ENCODE results near the gene NME4. TPM values are rescaled to one million over a fixed set of nuclear protein-coding genes. Genes with fewer than 3 reads are reported as not detected.

Gene NME4
- total and polyA plus RNA-seq, 10 of the 15 experiments (the other 5 are each of a cell fraction or from before 2014, with no cell fraction given), result 11.0 to 235 (median 97.7) TPM

GRCh38 chr16:396199-396598, 800 bp upstream of the NME4 start:
- ATAC-seq (no peak), DNase-seq (ENCODE audit: low read depth, low spot score) (no peak), FAIRE-seq (no peak)
- Histone ChIP-seq H3K4me1 (ENCODE audit: control insufficient read depth, insufficient read depth, low read length) (peaks cover 14% of the 10 kb centered on the region; the same call in 1 of the 2 replicates), H2AFZ (ENCODE audit: control insufficient read depth, low read depth, low read length) (peak overlapping the region; percentile 71), H3K4me3 (peak overlapping the region; percentile 54; the same call in 1 of the 2 replicates), H3K4me2 (ENCODE audit: control insufficient read depth, insufficient read depth) (peak overlapping the region; percentile 82), H4K20me1 (ENCODE audit: control insufficient read depth, insufficient read depth) (no peaks in the 10 kb centered on the region), H3K9me3 (replicated peaks; ENCODE audit: control insufficient read depth, insufficient read depth, low read length) (no peaks in the 10 kb centered on the region; the same call in 2 of the 3 replicates), H3K79me2 (ENCODE audit: control insufficient read depth, insufficient read depth, low read length) (peaks cover 2% of the 10 kb centered on the region; the same call in 1 of the 2 replicates), H3K9ac (ENCODE audit: control insufficient read depth, insufficient read depth, low read length) (no peak overlapping the region), H3K27ac (ENCODE audit: control insufficient read depth, insufficient read depth) (no peak overlapping the region), H3K36me3 (ENCODE audit: control insufficient read depth in 2 of 2, insufficient read depth in 2 of 2, low read length in 1 of 2) (no peaks in the 10 kb centered on the region), H3K27me3 (replicated peaks in 1 of 2; ENCODE audit: control insufficient read depth in 2 of 2, insufficient read depth in 2 of 2, low read length in 1 of 2) (no peaks in the 10 kb centered on the region)
- BruUV-seq (replicated peaks), result no TSS peak
- SMC1A ChIA-PET (ENCODE audit: uncharacterized antibody, unreplicated experiment), result no interaction called here
- POLR2A ChIA-PET, result interaction anchor here (0.6 to 2.0 kb wide), 2 partner anchors 14 to 26 kb away, joined by 4 to 5 read pairs; partner anchors contain the start of gene MRPL28
- in situ Hi-C loops (cut with MboI), result loop anchor here (10.0 kb wide), 1 partner anchor 269 kb away; the partner anchor contains the start of gene RHOT2
- TF ChIP-seq ZNF687 (IDR thresholded peaks at IDR 0.05), result no peak
- no peak for TF ChIP-seq EP300 (IDR thresholded peaks at IDR 0.05; ENCODE audit: borderline replicate concordance in 1 of 2, control insufficient read depth in 1 of 2, low read depth in 2 of 2, low read length in 2 of 2)
- no peak for TF ChIP-seq HCFC1 (IDR thresholded peaks at IDR 0.05; ENCODE audit: low read length)
- TF ChIP-seq CEBPB (IDR thresholded peaks at IDR 0.05; ENCODE audit: borderline replicate concordance in 1 of 2, low read depth in 2 of 2, low read length in 2 of 2), result no peak
- no peak for TF ChIP-seq ZBTB4 (CRISPR knock-in tag; IDR thresholded peaks at IDR 0.05)
- no peak for TF ChIP-seq GABPA (IDR thresholded peaks at IDR 0.05; ENCODE audit: low read depth)
- TF ChIP-seq ETV6 (conservative IDR thresholded peaks at IDR 0.05 in 1 of 2, IDR thresholded peaks at IDR 0.05 in 1 of 2; ENCODE audit: borderline replicate concordance in 1 of 2, low read depth in 1 of 2), result no peak
- no peak for TF ChIP-seq GATAD2B (conservative IDR thresholded peaks at IDR 0.05; ENCODE audit: low read depth)
- TF ChIP-seq POLR2AphosphoS2 (IDR thresholded peaks at IDR 0.05; ENCODE audit: low read depth, low read length), result no peak
- no peak for TF ChIP-seq JUND (IDR thresholded peaks at IDR 0.05; ENCODE audit: low read depth, low read length)
- no peak for TF ChIP-seq USF1 (IDR thresholded peaks at IDR 0.05; ENCODE audit: borderline replicate concordance, extremely low read length, insufficient read depth, low read depth, low read length)
- no peak for TF ChIP-seq EGR1 (IDR thresholded peaks at IDR 0.05; ENCODE audit: borderline replicate concordance in 1 of 2, low read depth in 2 of 2, low read length in 2 of 2)
- WGBS (ENCODE audit: insufficient coverage, insufficient replicate concordance, low lambda C conversion rate, missing lambda C conversion rate), result 64% methylated on average over 3 of the region's 3 CpGs
- CTCF ChIA-PET, result no interaction called here
- intact Hi-C loops (cut with micrococcal nuclease; ENCODE audit: unreplicated experiment), result loop anchor here (10.0 kb wide), 2 partner anchors 99 to 269 kb away; partner anchors contain the start of gene RHOT2
- RAD21 ChIA-PET (ENCODE audit: unreplicated experiment), result no interaction called here
